HEK293 (cell line): ENCODE measurements around the gene ZNF503.

Experiments used
- CTCF ChIA-PET: fragments of 350-600 bp; formaldehyde crosslinking; extraction: SDS; loops from one replicate; lab custom pipeline; 2021; ENCODE audit warnings: antibody characterized with exemption; lab: Yijun Ruan, JAX
- POLR2A ChIA-PET: fragments of 300-600 bp; formaldehyde crosslinking; extraction: SDS; loops from one replicate; lab custom pipeline; 2020; ENCODE audit warnings: antibody characterized with exemption, inconsistent platforms; lab: Yijun Ruan, JAX
- H3K27ac ChIP-seq: fragments of 200-500 bp; sonication (Bioruptor generic); 2 replicates; pipeline ENCODE4 v1.5.1; 2014; ENCODE audit warnings: low read depth, low read length, control low read depth, inconsistent platforms; ENCODE audit errors: extremely low read depth
- H3K36me3 ChIP-seq, 2 experiments: fragments of 200-500 bp in 1 of 2; sonication (Bioruptor generic) in 1 of 2; 1 replicate in 1 of 2; 2 replicates in 1 of 2; pipeline ENCODE4 v1.5.1; 2014 to 2017; ENCODE audit warnings: inconsistent platforms in 2 of 2, low read length in 2 of 2; ENCODE audit not compliant: control insufficient read depth in 2 of 2, insufficient read depth in 1 of 2
- H3K4me1 ChIP-seq: fragments of 200-500 bp; sonication (Bioruptor generic); 2 replicates; pipeline ENCODE4 v1.5.1; 2014; ENCODE audit warnings: mild to moderate bottlenecking, low read length, inconsistent platforms; ENCODE audit not compliant: control insufficient read depth, insufficient read depth
- H3K4me3 ChIP-seq: 2 replicates; pipeline ENCODE4 v1.5.1; 2011; ENCODE audit warnings: low read depth, mild to moderate bottlenecking, control low read depth, low read length, moderate library complexity
- H3K9me3 ChIP-seq: fragments of 200-500 bp; sonication (Bioruptor generic); 2 replicates; pipeline ENCODE4 v1.5.1; 2014; ENCODE audit warnings: low read depth, low read length, inconsistent platforms; ENCODE audit not compliant: control insufficient read depth, insufficient read depth
- BCL11B ChIP-seq: fragments of 450-650 bp; formaldehyde crosslinking; IDR thresholded peaks from 2 replicates; pipeline ENCODE4 v1.5.1; 2016; ENCODE audit warnings: low read depth, missing biosample characterization, missing genetic modification characterization
- BCL6B ChIP-seq: fragments of 450-650 bp; formaldehyde crosslinking; IDR thresholded peaks from 2 replicates; pipeline ENCODE4 v1.5.1; 2017; ENCODE audit warnings: missing biosample characterization, missing genetic modification characterization
- EGR2 ChIP-seq: fragments of 450-650 bp; formaldehyde crosslinking; IDR thresholded peaks from 2 replicates; pipeline ENCODE4 v1.5.1; 2016; ENCODE audit warnings: low read depth, missing biosample characterization, missing genetic modification characterization
- GLI4 ChIP-seq: fragments of 450-650 bp; formaldehyde crosslinking; IDR thresholded peaks from 2 replicates; pipeline ENCODE4 v1.5.1; 2016; ENCODE audit warnings: missing biosample characterization, missing genetic modification characterization
- GLIS2 ChIP-seq: fragments of 450-650 bp; formaldehyde crosslinking; IDR thresholded peaks from 2 replicates; pipeline ENCODE4 v1.5.1; 2016; ENCODE audit warnings: missing biosample characterization, missing genetic modification characterization
- SP2 ChIP-seq: fragments of 450-650 bp; formaldehyde crosslinking; IDR thresholded peaks from 2 replicates; pipeline ENCODE4 v1.5.1; 2016; ENCODE audit warnings: missing biosample characterization, missing genetic modification characterization
- ZBTB1 ChIP-seq: fragments of 450-650 bp; formaldehyde crosslinking; IDR thresholded peaks from 2 replicates; pipeline ENCODE4 v1.5.1; 2016; ENCODE audit warnings: missing biosample characterization, missing genetic modification characterization
- ZBTB11 ChIP-seq: fragments of 450-650 bp; formaldehyde crosslinking; conservative IDR thresholded peaks from 2 replicates; pipeline ENCODE4 v1.5.1; 2016; ENCODE audit warnings: low read depth, missing biosample characterization, missing genetic modification characterization
- ZBTB7A ChIP-seq: fragments of 450-650 bp; formaldehyde crosslinking; IDR thresholded peaks from 2 replicates; pipeline ENCODE4 v1.5.1; 2016; ENCODE audit warnings: low read depth, missing biosample characterization, missing genetic modification characterization
- ZNF10 ChIP-seq: fragments of 450-650 bp; formaldehyde crosslinking; IDR thresholded peaks from 2 replicates; pipeline ENCODE4 v1.5.1; 2017; ENCODE audit warnings: missing biosample characterization, missing genetic modification characterization
- ZNF112 ChIP-seq: fragments of 450-650 bp; formaldehyde crosslinking; IDR thresholded peaks from 2 replicates; pipeline ENCODE4 v1.5.0; 2017; ENCODE audit warnings: missing biosample characterization, missing genetic modification characterization
- ZNF114 ChIP-seq: fragments of 450-650 bp; formaldehyde crosslinking; IDR thresholded peaks from 2 replicates; pipeline ENCODE4 v1.5.0; 2017; ENCODE audit warnings: missing biosample characterization, missing genetic modification characterization
- ZNF202 ChIP-seq: fragments of 450-650 bp; formaldehyde crosslinking; IDR thresholded peaks from 2 replicates; pipeline ENCODE4 v1.5.1; 2016; ENCODE audit warnings: missing biosample characterization, missing genetic modification characterization, borderline replicate concordance
- ZNF223 ChIP-seq: fragments of 450-650 bp; formaldehyde crosslinking; IDR thresholded peaks from 2 replicates; pipeline ENCODE4 v1.5.1; 2016; ENCODE audit warnings: missing biosample characterization, missing genetic modification characterization
- ZNF274 ChIP-seq, 2 experiments: fragments of 200-500 bp in 1 of 2; fragments of 450-650 bp in 1 of 2; sonication (Bioruptor generic) in 1 of 2; formaldehyde crosslinking in 1 of 2; IDR thresholded peaks; 2 replicates each; pipeline versions ENCODE4 v1.5.1 to v1.6.1; 2014 to 2016; ENCODE audit warnings: borderline replicate concordance in 1 of 2, inconsistent platforms in 1 of 2, low read length in 1 of 2, missing biosample characterization in 1 of 2, missing genetic modification characterization in 1 of 2
- ZNF426 ChIP-seq: fragments of 450-650 bp; formaldehyde crosslinking; IDR thresholded peaks from 2 replicates; pipeline ENCODE4 v1.5.1; 2017; ENCODE audit warnings: missing biosample characterization, missing genetic modification characterization, mild to moderate bottlenecking, inconsistent platforms, moderate library complexity
- ZNF548 ChIP-seq: fragments of 450-650 bp; formaldehyde crosslinking; IDR thresholded peaks from 2 replicates; pipeline ENCODE4 v1.5.1; 2016; ENCODE audit warnings: missing biosample characterization, missing genetic modification characterization
- ZNF600 ChIP-seq: fragments of 450-650 bp; formaldehyde crosslinking; IDR thresholded peaks from 2 replicates; pipeline ENCODE4 v1.5.1; 2016; ENCODE audit warnings: missing biosample characterization, missing genetic modification characterization
- ZNF610 ChIP-seq: fragments of 450-650 bp; formaldehyde crosslinking; IDR thresholded peaks from 2 replicates; pipeline ENCODE4 v1.5.1; 2016; ENCODE audit warnings: missing biosample characterization, missing genetic modification characterization, borderline replicate concordance
- ZNF626 ChIP-seq: fragments of 450-650 bp; sonication (Bioruptor Pico); formaldehyde crosslinking; IDR thresholded peaks from 2 replicates; pipeline ENCODE4 v1.5.1; 2018; ENCODE audit warnings: missing biosample characterization, missing genetic modification characterization, inconsistent platforms
- ZNF785 ChIP-seq: fragments of 450-650 bp; formaldehyde crosslinking; IDR thresholded peaks from 2 replicates; pipeline ENCODE4 v1.5.1; 2016; ENCODE audit warnings: missing biosample characterization, missing genetic modification characterization
- TF ChIP-seq, protein P1 (sequence below): fragments of 450-650 bp; formaldehyde crosslinking; optimal IDR thresholded peaks from 2 replicates; pipeline ENCODE3; 2016; ENCODE audit warnings: missing biosample characterization, mild to moderate bottlenecking, missing genetic modification characterization
- TF ChIP-seq, protein P2 (sequence below): fragments of 450-650 bp; formaldehyde crosslinking; IDR thresholded peaks from 2 replicates; pipeline ENCODE4 v1.5.1; 2016; ENCODE audit warnings: missing biosample characterization, missing genetic modification characterization
- TF ChIP-seq, protein P3 (sequence below): fragments of 450-650 bp; formaldehyde crosslinking; IDR thresholded peaks from 2 replicates; pipeline ENCODE4 v1.5.1; 2016; ENCODE audit warnings: missing biosample characterization, missing genetic modification characterization
- TF ChIP-seq, protein P4 (sequence below): fragments of 450-650 bp; formaldehyde crosslinking; IDR thresholded peaks from 2 replicates; pipeline ENCODE4 v1.5.1; 2016; ENCODE audit warnings: missing biosample characterization, missing genetic modification characterization
- TF ChIP-seq, protein P5 (sequence below): fragments of 450-650 bp; formaldehyde crosslinking; IDR thresholded peaks from 2 replicates; pipeline ENCODE4 v1.5.1; 2017; ENCODE audit warnings: missing biosample characterization, mild to moderate bottlenecking, missing genetic modification characterization, moderate library complexity

Gene ZNF503

DNA sequence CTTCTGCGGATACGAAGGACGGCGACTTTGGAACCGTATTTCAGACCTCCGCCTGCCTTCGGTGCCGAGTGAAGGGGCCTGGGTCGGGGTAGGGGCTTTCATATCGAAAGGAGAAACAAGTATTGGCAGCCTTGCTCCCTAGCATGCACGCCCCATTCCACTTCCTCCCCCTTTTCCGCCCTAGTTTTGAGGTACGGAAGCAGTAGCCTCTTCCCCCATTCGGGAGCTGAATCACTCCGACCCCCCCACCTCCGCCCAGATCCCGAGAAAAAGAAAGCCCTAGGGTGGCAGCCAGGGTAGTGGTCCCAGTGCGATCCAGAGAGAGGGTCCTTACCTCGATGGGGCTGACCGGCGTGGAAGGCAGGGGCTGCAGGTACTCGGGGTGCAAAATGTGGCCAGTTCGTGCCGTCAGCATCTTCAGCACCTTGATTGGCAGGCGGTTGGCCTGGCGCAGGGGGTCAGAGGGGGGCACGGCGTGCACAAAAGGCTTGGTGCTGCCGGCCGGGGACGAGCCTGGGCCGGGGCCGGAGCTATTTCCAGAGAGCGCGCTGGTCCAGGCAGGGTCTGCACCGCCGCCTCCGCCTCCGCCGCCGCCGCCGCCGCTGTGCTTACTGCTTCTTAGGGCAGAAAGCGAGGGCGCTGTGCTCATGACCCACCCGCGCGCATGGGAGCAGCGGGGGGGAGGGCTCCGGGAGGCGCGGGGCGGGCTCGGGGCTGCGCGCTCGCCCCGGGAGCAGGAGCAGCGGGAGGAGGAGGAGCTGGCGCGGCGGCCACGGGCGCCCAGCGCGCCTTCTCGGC, 594 bp downstream of the ZNF503 start:
- POLR2A ChIA-PET, result interaction anchor here (0.8 to 3.3 kb wide), 37 partner anchors 9 to 685 kb away, joined by 3 to 15 read pairs (median 5); partner anchors contain the start of genes COMTD1, LRMDA and SAMD8
- CTCF ChIA-PET, result interaction anchor here (0.6 to 2.2 kb wide), 13 partner anchors 22 to 1145 kb away, joined by 3 to 8 read pairs (median 3); no protein-coding TSS in a partner anchor
- Histone ChIP-seq H3K27ac (peak overlapping the region; percentile 100), H3K4me3 (peak overlapping the region; percentile 69), H3K4me1 (no peaks in the 10 kb centered on the region), H3K36me3 (peaks cover 0 to 43% of the 10 kb centered on the region in 2 experiments; a peak in 2 of 3 replicates), H3K9me3 (no peaks in the 10 kb centered on the region)
- TF ChIP-seq, protein P1, sequence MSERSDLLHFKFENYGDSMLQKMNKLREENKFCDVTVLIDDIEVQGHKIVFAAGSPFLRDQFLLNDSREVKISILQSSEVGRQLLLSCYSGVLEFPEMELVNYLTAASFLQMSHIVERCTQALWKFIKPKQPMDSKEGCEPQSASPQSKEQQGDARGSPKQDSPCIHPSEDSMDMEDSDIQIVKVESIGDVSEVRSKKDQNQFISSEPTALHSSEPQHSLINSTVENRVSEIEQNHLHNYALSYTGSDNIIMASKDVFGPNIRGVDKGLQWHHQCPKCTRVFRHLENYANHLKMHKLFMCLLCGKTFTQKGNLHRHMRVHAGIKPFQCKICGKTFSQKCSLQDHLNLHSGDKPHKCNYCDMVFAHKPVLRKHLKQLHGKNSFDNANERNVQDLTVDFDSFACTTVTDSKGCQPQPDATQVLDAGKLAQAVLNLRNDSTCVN (tag by site-specific recombination), result peak; percentile 85
- TF ChIP-seq ZNF112 (tag by site-specific recombination) (no peak), ZNF610 (tag by site-specific recombination) (no peak), ZNF223 (tag by site-specific recombination) (peak; percentile 79), EGR2 (tag by site-specific recombination) (peak; percentile 71), ZNF785 (tag by site-specific recombination) (no peak), ZBTB11 (tag by site-specific recombination) (peak; percentile 63), SP2 (tag by site-specific recombination) (peak; percentile 4), ZNF114 (no peak), ZNF202 (tag by site-specific recombination) (no peak), ZNF548 (tag by site-specific recombination) (no peak), ZBTB7A (tag by site-specific recombination) (peak; percentile 68), ZNF274 (IDR thresholded peaks at IDR 0.05; ENCODE audit: low read length) (no peak), ZNF274 (tag by site-specific recombination; IDR thresholded peaks at IDR 0.05; ENCODE audit: borderline replicate concordance) (no peak), ZNF600 (tag by site-specific recombination) (peak; percentile 64; the same call in 1 of the 2 replicates), BCL11B (tag by site-specific recombination) (peak; percentile 22; the same call in 1 of the 2 replicates), ZNF626 (tag by site-specific recombination) (no peak), GLI4 (0 out of 2 replicates have a peak, but pooled peaks have one; percentile 42), ZNF10 (no peak), ZBTB1 (tag by site-specific recombination) (no peak), ZNF426 (tag by site-specific recombination) (no peak), GLIS2 (peak; percentile 53), BCL6B (tag by site-specific recombination) (no peak)
- TF ChIP-seq, protein P2, sequence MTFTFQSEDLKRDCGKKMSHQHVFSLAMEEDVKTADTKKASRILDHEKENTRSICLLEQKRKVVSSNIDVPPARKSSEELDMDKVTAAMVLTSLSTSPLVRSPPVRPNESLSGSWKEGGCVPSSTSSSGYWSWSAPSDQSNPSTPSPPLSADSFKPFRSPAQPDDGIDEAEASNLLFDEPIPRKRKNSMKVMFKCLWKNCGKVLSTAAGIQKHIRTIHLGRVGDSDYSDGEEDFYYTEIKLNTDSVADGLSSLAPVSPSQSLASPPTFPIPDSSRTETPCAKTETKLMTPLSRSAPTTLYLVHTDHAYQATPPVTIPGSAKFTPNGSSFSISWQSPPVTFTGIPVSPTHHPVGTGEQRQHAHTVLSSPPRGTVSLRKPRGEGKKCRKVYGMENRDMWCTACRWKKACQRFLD (tag by site-specific recombination), result no peak
- TF ChIP-seq, protein P3, sequence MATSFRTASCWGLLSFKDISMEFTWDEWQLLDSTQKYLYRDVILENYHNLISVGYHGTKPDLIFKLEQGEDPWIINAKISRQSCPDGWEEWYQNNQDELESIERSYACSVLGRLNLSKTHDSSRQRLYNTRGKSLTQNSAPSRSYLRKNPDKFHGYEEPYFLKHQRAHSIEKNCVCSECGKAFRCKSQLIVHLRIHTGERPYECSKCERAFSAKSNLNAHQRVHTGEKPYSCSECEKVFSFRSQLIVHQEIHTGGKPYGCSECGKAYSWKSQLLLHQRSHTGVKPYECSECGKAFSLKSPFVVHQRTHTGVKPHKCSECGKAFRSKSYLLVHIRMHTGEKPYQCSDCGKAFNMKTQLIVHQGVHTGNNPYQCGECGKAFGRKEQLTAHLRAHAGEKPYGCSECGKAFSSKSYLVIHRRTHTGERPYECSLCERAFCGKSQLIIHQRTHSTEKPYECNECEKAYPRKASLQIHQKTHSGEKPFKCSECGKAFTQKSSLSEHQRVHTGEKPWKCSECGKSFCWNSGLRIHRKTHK (tag by site-specific recombination), result no peak
- TF ChIP-seq, protein P4, sequence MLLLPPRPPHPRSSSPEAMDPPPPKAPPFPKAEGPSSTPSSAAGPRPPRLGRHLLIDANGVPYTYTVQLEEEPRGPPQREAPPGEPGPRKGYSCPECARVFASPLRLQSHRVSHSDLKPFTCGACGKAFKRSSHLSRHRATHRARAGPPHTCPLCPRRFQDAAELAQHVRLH (tag by site-specific recombination), result no peak
- TF ChIP-seq, protein P5, sequence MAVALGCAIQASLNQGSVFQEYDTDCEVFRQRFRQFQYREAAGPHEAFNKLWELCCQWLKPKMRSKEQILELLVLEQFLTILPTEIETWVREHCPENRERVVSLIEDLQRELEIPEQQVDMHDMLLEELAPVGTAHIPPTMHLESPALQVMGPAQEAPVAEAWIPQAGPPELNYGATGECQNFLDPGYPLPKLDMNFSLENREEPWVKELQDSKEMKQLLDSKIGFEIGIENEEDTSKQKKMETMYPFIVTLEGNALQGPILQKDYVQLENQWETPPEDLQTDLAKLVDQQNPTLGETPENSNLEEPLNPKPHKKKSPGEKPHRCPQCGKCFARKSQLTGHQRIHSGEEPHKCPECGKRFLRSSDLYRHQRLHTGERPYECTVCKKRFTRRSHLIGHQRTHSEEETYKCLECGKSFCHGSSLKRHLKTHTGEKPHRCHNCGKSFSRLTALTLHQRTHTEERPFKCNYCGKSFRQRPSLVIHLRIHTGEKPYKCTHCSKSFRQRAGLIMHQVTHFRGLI, result peak; percentile 13; the same call in 1 of the 2 replicates
